Raji (cell line): Measurements from ENCODE around the gene TMEM256.

Source experiments
- POLR2A ChIP-seq: IDR thresholded peaks from 2 replicates; pipeline ENCODE4 v1.6.1; 2011; ENCODE audit warnings: low read depth, low read length, control low read depth; ENCODE audit not compliant: insufficient read depth

Gene TMEM256

GRCh38 chr17:7406235-7406825, 2.4 kb upstream of the TMEM256 start:
- TF ChIP-seq POLR2A = no peak

GRCh38 chr17:7405350-7406234, 1.7 kb upstream of the TMEM256 start:
- TF ChIP-seq POLR2A = no peak

GRCh38 chr17:7404737-7405349, 946 bp upstream of the TMEM256 start:
- TF ChIP-seq POLR2A = no peak

GRCh38 chr17:7403727-7403976, 245 bp downstream of the TMEM256 start:
- TF ChIP-seq POLR2A = no peak

- TF ChIP-seq POLR2A = no peak
Measured at GRCh38 chr17:7403043-7403726, 712 bp downstream of the TMEM256 start.

- peak; percentile 2; the same call in 1 of the 2 replicates for TF ChIP-seq POLR2A
Measured at GRCh38 chr17:7398612-7399011, 5.3 kb downstream of the TMEM256 start.

- TF ChIP-seq POLR2A = 0 out of 2 replicates have a peak, but pooled peaks have one; percentile 28
Measured at GRCh38 chr17:7396147-7396546, 7.8 kb downstream of the TMEM256 start.

- TF ChIP-seq POLR2A = peak; percentile 79
Measured at GRCh38 chr17:7394452-7395191, 9.3 kb downstream of the TMEM256 start, which contains the start of gene PLSCR3. PLSCR3 (minus strand) TSS chr17:7394525; CDS start chr17:7394110, 415 bp downstream.

GRCh38 chr17:7393613-7394451, 10.1 kb downstream of the TMEM256 start:
- TF ChIP-seq POLR2A = no peak

GRCh38 chr17:7392696-7393612, 10.9 kb downstream of the TMEM256 start:
- TF ChIP-seq POLR2A = no peak

- no peak for TF ChIP-seq POLR2A
Measured at GRCh38 chr17:7391307-7391706, 12.6 kb downstream of the TMEM256 start.

- no peak for TF ChIP-seq POLR2A
Measured at GRCh38 chr17:7389924-7390910, 13.7 kb downstream of the TMEM256 start.
